Karpas-422 (cell line): Measurements from ENCODE around the gene KIAA0040. TPM values are rescaled to one million over a fixed set of nuclear protein-coding genes. Genes with fewer than 3 reads are reported as not detected.
"Not testable (repeated sequence)": the region's sequence is repeated elsewhere in the genome, so short reads cannot be mapped to it uniquely, and the experiment has no call there.

Source experiments
- DNase-seq: peaks from one replicate; pipeline ENCODE4 v3.0.0-alpha.2; 2015
- H2AFZ ChIP-seq: fragments of 200-600 bp; sonication (generic); 2 replicates; pipeline ENCODE4 v1.6.1; 2014; ENCODE audit warnings: antibody characterized with exemption, low read length, mixed read lengths
- H3K27ac ChIP-seq: fragments of 200-600 bp; sonication (generic); 2 replicates; pipeline ENCODE4 v1.5.1; 2014; ENCODE audit warnings: mild to moderate bottlenecking, low read length, moderate library complexity
- H3K27me3 ChIP-seq: fragments of 200-600 bp; sonication (generic); 2 replicates; pipeline ENCODE4 v1.6.1; 2014; ENCODE audit warnings: low read length, mixed read lengths
- H3K36me3 ChIP-seq: fragments of 200-600 bp; sonication (generic); 2 replicates; pipeline ENCODE4 v1.6.1; 2014; ENCODE audit warnings: low read length, mixed read lengths; ENCODE audit not compliant: insufficient read depth
- H3K4me1 ChIP-seq: fragments of 200-600 bp; sonication (generic); 2 replicates; pipeline ENCODE4 v1.6.1; 2014; ENCODE audit warnings: mild to moderate bottlenecking, low read length, mixed read lengths
- H3K4me2 ChIP-seq: fragments of 200-600 bp; sonication (generic); 2 replicates; pipeline ENCODE4 v1.6.1; 2014; ENCODE audit warnings: low read length, low read depth, mild to moderate bottlenecking; ENCODE audit not compliant: poor library complexity, severe bottlenecking
- H3K4me3 ChIP-seq: fragments of 200-600 bp; sonication (generic); 2 replicates; pipeline ENCODE4 v1.5.1; 2014; ENCODE audit warnings: mild to moderate bottlenecking, antibody characterized with exemption, low read length, mixed read lengths
- H3K79me2 ChIP-seq: fragments of 200-600 bp; sonication (generic); 2 replicates; pipeline ENCODE4 v1.6.1; 2014; ENCODE audit warnings: mild to moderate bottlenecking, low read length, mixed read lengths
- H3K9ac ChIP-seq: fragments of 200-600 bp; sonication (generic); 2 replicates; pipeline ENCODE4 v1.6.0; 2014; ENCODE audit warnings: low read length
- H3K9me2 ChIP-seq: fragments of 200-600 bp; sonication (generic), shearing (Covaris generic); replicated peaks from 2 replicates; pipeline ENCODE4 v1.6.0; 2014; ENCODE audit warnings: mild to moderate bottlenecking, low read length, moderate library complexity; ENCODE audit not compliant: insufficient read depth
- H3K9me3 ChIP-seq: fragments of 300-700, 200-600 bp; sonication (generic); 2 replicates; pipeline ENCODE4 v1.6.1; 2014; ENCODE audit warnings: low read length, mixed read lengths
- H4K20me1 ChIP-seq: fragments of 200-600 bp; sonication (generic); 2 replicates; pipeline ENCODE4 v1.6.1; 2014; ENCODE audit warnings: mild to moderate bottlenecking, antibody characterized with exemption, low read length, low read depth; ENCODE audit not compliant: insufficient read depth
- total RNA-seq: library from RNA; depleted of rRNA; stranded (reverse); fragments of >200 nt; shearing (Covaris generic); gene quantifications from 2 replicates; pipeline ENCODE4 v1.2.3, GENCODE V29; 2014; ENCODE audit warnings: low replicate concordance; rRNA removed

The KIAA0040 gene
- total RNA-seq, 1 experiment from 2014 or later: 86.6 TPM

DNA sequence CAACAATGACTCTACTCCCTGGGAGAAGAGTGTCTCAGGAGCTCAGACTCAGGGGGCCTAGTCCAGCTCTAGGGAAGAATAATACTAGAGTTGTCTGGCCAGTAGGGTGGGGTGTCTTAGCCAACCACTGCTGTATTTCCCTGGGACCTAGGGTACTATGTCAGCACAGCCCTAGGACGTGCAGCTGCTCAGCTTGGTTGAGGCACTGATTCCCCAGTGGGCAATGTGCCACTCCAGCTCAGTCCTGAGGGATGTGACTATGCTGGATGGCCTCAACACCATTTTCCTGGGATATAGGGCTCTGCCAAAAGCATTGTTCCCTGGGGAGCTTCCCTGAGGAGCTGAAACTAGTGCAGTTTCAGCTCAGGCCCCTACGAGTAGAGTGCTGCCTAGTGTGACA lies 77.6 kb downstream of the KIAA0040 start:
- Histone ChIP-seq H3K27me3 (0 out of 2 replicates have a peak, but pooled peaks cover 3% of the 10 kb centered on the region), H2AFZ (no peak overlapping the region), H3K79me2 (no peaks in the 10 kb centered on the region), H4K20me1 (no peaks in the 10 kb centered on the region), H3K27ac (no peak overlapping the region), H3K9me2 (no peaks in the 10 kb centered on the region), H3K36me3 (no peaks in the 10 kb centered on the region), H3K4me3 (no peak overlapping the region), H3K4me2 (no peak overlapping the region), H3K4me1 (no peaks in the 10 kb centered on the region), H3K9ac (no peak overlapping the region), H3K9me3 (no peaks in the 10 kb centered on the region)
- DNase-seq: no peak

DNA sequence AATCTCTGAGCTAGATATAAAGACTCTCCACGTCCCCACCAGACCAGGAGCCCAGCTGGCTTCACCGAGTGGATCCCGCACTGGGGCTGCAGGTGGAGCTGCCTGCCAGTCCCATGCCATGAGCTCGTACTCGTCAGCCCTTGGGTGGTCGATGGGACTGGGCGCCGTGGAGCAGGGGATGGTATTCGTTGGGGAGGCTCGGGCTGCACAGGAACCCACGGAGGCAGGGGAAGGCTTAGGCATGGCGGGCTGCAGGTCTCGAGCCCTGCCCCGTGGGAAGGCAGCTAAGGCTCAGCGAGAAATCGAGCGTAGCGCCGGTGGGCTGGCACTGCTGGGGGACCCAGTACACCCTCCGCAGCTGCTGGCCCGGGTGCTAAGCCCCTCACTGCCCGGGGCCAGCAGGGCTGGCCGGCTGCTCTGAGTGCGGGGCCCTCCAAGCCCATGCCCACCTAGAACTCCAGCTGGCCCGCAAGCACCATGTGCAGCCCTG lies 84.2 kb downstream of the KIAA0040 start:
- DNase-seq, H3K36me3 ChIP-seq, H3K9me3 ChIP-seq, H4K20me1 ChIP-seq, H3K4me2 ChIP-seq, H3K27ac ChIP-seq, H3K9me2 ChIP-seq, H3K79me2 ChIP-seq, H3K4me3 ChIP-seq, H3K27me3 ChIP-seq, H2AFZ ChIP-seq, H3K4me1 ChIP-seq, H3K9ac ChIP-seq: not testable (repeated sequence)

Other genes starting within 250 kb of the KIAA0040 start
- 93.4 and 188 TPM in 2 replicates for gene CACYBP, start 192.8 kb downstream of the KIAA0040 start, total RNA-seq
- 38.3 and 41.7 TPM in 2 replicates for gene MRPS14, start 169.4 kb downstream of the KIAA0040 start, total RNA-seq
- gene TNN, start 124.9 kb downstream of the KIAA0040 start, total RNA-seq: not detected in 2 replicates